H9 (cell line): ENCODE measurements around the gene ALOX12. TPM values are rescaled to one million over a fixed set of nuclear protein-coding genes. Genes with fewer than 3 reads are reported as not detected.

Source experiments
- DNase-seq: peaks from one replicate; pipeline ENCODE4 v3.0.0-alpha.2; 2017
- H2AFZ ChIP-seq: one replicate; pipeline ENCODE4 v1.6.1; 2013; ENCODE audit warnings: mild to moderate bottlenecking, low read length, control low read depth, moderate library complexity
- H2AK5ac ChIP-seq: 2 replicates; pipeline ENCODE4 v1.6.1; 2013; ENCODE audit warnings: low read length, control low read depth, mixed read lengths; ENCODE audit not compliant: insufficient read length
- H2BK120ac ChIP-seq: one replicate; pipeline ENCODE4 v1.6.1; 2013; ENCODE audit warnings: low read depth, mild to moderate bottlenecking, low read length, control low read depth, inconsistent platforms; ENCODE audit not compliant: poor library complexity, severe bottlenecking
- H2BK12ac ChIP-seq: 2 replicates; pipeline ENCODE4 v1.6.1; 2013; ENCODE audit warnings: low read length, control low read depth, mixed read lengths, low read depth; ENCODE audit not compliant: insufficient read length
- H2BK15ac ChIP-seq: 2 replicates; pipeline ENCODE4 v1.6.1; 2013; ENCODE audit warnings: low read depth, low read length, control low read depth
- H2BK20ac ChIP-seq: one replicate; pipeline ENCODE4 v1.6.1; 2013; ENCODE audit warnings: low read depth, mild to moderate bottlenecking, low read length, control low read depth, inconsistent platforms; ENCODE audit not compliant: poor library complexity, severe bottlenecking
- H2BK5ac ChIP-seq: 2 replicates; pipeline ENCODE4 v1.6.1; 2013; ENCODE audit warnings: low read length, control low read depth, mixed read lengths; ENCODE audit not compliant: insufficient read length
- H3K14ac ChIP-seq: 2 replicates; pipeline ENCODE4 v1.6.1; 2013; ENCODE audit warnings: low read length, control low read depth; ENCODE audit not compliant: insufficient read depth
- H3K18ac ChIP-seq: 2 replicates; pipeline ENCODE4 v1.6.1; 2013; ENCODE audit warnings: low read depth, mild to moderate bottlenecking, mixed read lengths, low read length, control low read depth; ENCODE audit not compliant: insufficient read length
- H3K23ac ChIP-seq: 2 replicates; pipeline ENCODE4 v1.6.1; 2013; ENCODE audit warnings: low read length, control low read depth, mixed read lengths, low read depth; ENCODE audit not compliant: insufficient read length
- H3K23me2 ChIP-seq: 2 replicates; pipeline ENCODE4 v1.6.1; 2013; ENCODE audit warnings: low read depth, mild to moderate bottlenecking, mixed read lengths, low read length, control low read depth; ENCODE audit not compliant: insufficient read length, poor library complexity, severe bottlenecking
- H3K27ac ChIP-seq: 2 replicates; pipeline ENCODE4 v1.5.1; 2013; ENCODE audit warnings: low read length, control low read depth, mixed read lengths, low read depth; ENCODE audit not compliant: insufficient read length
- H3K27me3 ChIP-seq: 2 replicates; pipeline ENCODE4 v1.6.1; 2013; ENCODE audit warnings: low read length, control low read depth, inconsistent platforms; ENCODE audit not compliant: insufficient read depth
- H3K4ac ChIP-seq: 2 replicates; pipeline ENCODE4 v1.6.1; 2013; ENCODE audit warnings: low read depth, mild to moderate bottlenecking, control low read depth, inconsistent platforms, low read length, moderate library complexity
- H3K4me1 ChIP-seq: 2 replicates; pipeline ENCODE4 v1.6.1; 2013; ENCODE audit warnings: low read length, control low read depth, inconsistent platforms; ENCODE audit not compliant: insufficient read depth
- H3K4me2 ChIP-seq: 2 replicates; pipeline ENCODE4 v1.6.1; 2013; ENCODE audit warnings: low read length, control low read depth, mixed read lengths; ENCODE audit not compliant: insufficient read length, insufficient read depth
- H3K56ac ChIP-seq: 2 replicates; pipeline ENCODE4 v1.6.1; 2013; ENCODE audit warnings: low read depth, mild to moderate bottlenecking, mixed read lengths, low read length, control low read depth; ENCODE audit not compliant: insufficient read length
- H3K79me1 ChIP-seq: 2 replicates; pipeline ENCODE4 v1.6.1; 2013; ENCODE audit warnings: low read depth, mild to moderate bottlenecking, moderate library complexity, low read length, control low read depth, inconsistent platforms; ENCODE audit not compliant: insufficient read depth, poor library complexity, severe bottlenecking
- H3K79me2 ChIP-seq: 2 replicates; pipeline ENCODE4 v1.6.1; 2013; ENCODE audit warnings: low read length, control low read depth, inconsistent platforms; ENCODE audit not compliant: insufficient read depth
- H3K9ac ChIP-seq: 2 replicates; pipeline ENCODE4 v1.6.1; 2013; ENCODE audit warnings: low read length, control low read depth, mixed read lengths; ENCODE audit not compliant: insufficient read length; ENCODE audit errors: extremely low read depth
- H3K9me3 ChIP-seq: one replicate; pipeline ENCODE4 v1.6.1; 2013; ENCODE audit warnings: low read depth, low read length, inconsistent platforms; ENCODE audit not compliant: control insufficient read depth
- H3T11ph ChIP-seq: one replicate; pipeline ENCODE4 v1.6.1; 2013; ENCODE audit warnings: mild to moderate bottlenecking, low read length, control low read depth, inconsistent platforms
- H4K20me1 ChIP-seq: one replicate; pipeline ENCODE4 v1.6.1; 2013; ENCODE audit not compliant: control insufficient read depth, insufficient read length, insufficient read depth
- H4K5ac ChIP-seq: 2 replicates; pipeline ENCODE4 v1.6.1; 2013; ENCODE audit warnings: low read depth, mild to moderate bottlenecking, mixed read lengths, low read length, control low read depth; ENCODE audit not compliant: insufficient read length
- H4K8ac ChIP-seq: replicated peaks from 2 replicates; pipeline ENCODE4 v1.6.1; 2013; ENCODE audit warnings: low read length, control low read depth, mixed read lengths, low read depth; ENCODE audit not compliant: insufficient read length
- H4K91ac ChIP-seq: 2 replicates; pipeline ENCODE4 v1.6.1; 2013; ENCODE audit warnings: low read depth, mild to moderate bottlenecking, moderate library complexity, mixed read lengths, low read length, control low read depth; ENCODE audit not compliant: insufficient read length
- H3K27ac Mint-ChIP-seq, 3 experiments: 2 replicates in 2 of 3; 3 replicates in 1 of 3; pipeline ENCODE4 v1.8.0; 2020 to 2021; ENCODE audit warnings: mixed read lengths in 3 of 3, mild to moderate bottlenecking in 1 of 3, moderate library complexity in 1 of 3
- H3K27me3 Mint-ChIP-seq: 2 replicates; pipeline ENCODE4 v1.8.0; 2021; ENCODE audit warnings: low read depth, mild to moderate bottlenecking, moderate library complexity, mixed read lengths
- H3K36me3 Mint-ChIP-seq, 3 experiments: 2 replicates in 2 of 3; 3 replicates in 1 of 3; pipeline ENCODE4 v1.8.0; 2020 to 2021; ENCODE audit warnings: low read depth in 3 of 3, mixed read lengths in 3 of 3; ENCODE audit not compliant: insufficient read depth in 1 of 3
- H3K4me1 Mint-ChIP-seq, 2 experiments: 2 replicates each; pipeline ENCODE4 v1.8.0; 2020; ENCODE audit warnings: mixed read lengths in 2 of 2
- H3K4me3 Mint-ChIP-seq, 2 experiments: 2 replicates in 1 of 2; 3 replicates in 1 of 2; pipeline ENCODE4 v1.8.0; 2020 to 2021; ENCODE audit warnings: mild to moderate bottlenecking in 2 of 2, mixed read lengths in 2 of 2, moderate library complexity in 1 of 2
- H3K9me3 Mint-ChIP-seq, 2 experiments: 2 replicates in 1 of 2; 3 replicates in 1 of 2; pipeline ENCODE4 v1.8.0; 2020; ENCODE audit warnings: mild to moderate bottlenecking in 2 of 2, mixed read lengths in 2 of 2, moderate library complexity in 1 of 2
- WGBS: extraction: QIAGEN DNeasy Blood & Tissue Kit; methylation state at CpG from one replicate; pipeline ENCODE4 v1.1.7; 2013; ENCODE audit warnings: missing lambda C conversion rate, low lambda C conversion rate, mixed read lengths; ENCODE audit not compliant: insufficient read length; ENCODE audit errors: extremely low coverage; 5-methylcytosine and 5-hydroxymethylcytosine counted together
- total RNA-seq: library from RNA; stranded (reverse); gene quantifications from 2 replicates; pipeline ENCODE4 v1.2.1, GENCODE V29; 2021
- TF ChIP-seq, protein P1 (sequence below): fragments of 200-600 bp; sonication (generic); conservative IDR thresholded peaks from 3 replicates; pipeline ENCODE4 v1.8.0; 2021; ENCODE audit warnings: antibody characterized with exemption, mild to moderate bottlenecking

Gene ALOX12
- total RNA-seq, 1 experiment from 2014 or later = 0.81 TPM

DNA sequence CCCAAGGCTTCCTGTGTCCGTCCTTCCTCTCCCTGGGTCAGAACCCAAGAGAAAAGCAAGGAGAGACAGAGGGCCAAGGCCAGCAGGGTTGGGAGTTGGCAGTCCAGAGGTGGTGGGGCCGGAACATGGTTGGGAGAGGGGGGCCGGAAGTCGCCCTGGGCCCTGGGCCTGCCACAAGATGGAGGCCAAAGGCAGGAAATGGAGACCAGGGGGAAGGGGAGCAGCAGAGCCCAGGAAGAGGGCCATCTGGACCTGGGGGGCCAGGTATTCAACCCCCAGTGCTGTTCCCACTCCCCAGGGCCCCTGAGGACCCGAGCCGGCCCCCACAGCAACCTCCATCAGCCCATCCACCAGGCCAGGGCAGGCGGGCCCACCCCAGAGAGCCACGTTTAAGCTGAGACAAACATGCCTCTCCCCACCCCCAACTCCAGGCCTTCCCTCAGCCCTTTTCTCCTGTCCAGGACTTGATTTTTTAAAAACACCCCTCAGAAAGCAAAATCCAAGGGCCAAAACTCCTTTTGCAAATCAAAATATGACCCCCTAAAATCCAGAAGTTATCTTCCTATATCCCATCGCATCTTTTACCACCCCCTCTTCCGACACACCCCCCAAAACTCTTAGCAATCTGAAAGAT lies 22.6 kb downstream of the ALOX12 start:
- Histone ChIP-seq H3K27me3 (peaks cover 6% of the 10 kb centered on the region; the same call in 1 of the 2 replicates), H3K56ac (no peak overlapping the region), H3K23me2 (peaks cover 25% of the 10 kb centered on the region), H4K20me1 (no peaks in the 10 kb centered on the region), H3K79me2 (no peaks in the 10 kb centered on the region), H3T11ph (no peak overlapping the region), H4K5ac (no peak overlapping the region), H3K27ac (no peak overlapping the region), H2BK120ac (no peak overlapping the region), H2AFZ (no peak overlapping the region), H4K8ac (no peak overlapping the region), H2BK5ac (no peak overlapping the region), H3K23ac (no peak overlapping the region), H2AK5ac (no peak overlapping the region), H3K4me1 (0 out of 2 replicates have a peak, but pooled peaks cover 3% of the 10 kb centered on the region), H3K14ac (no peak overlapping the region), H3K9ac (no peak overlapping the region), H3K4ac (no peak overlapping the region), H3K79me1 (no peaks in the 10 kb centered on the region), H3K9me3 (no peaks in the 10 kb centered on the region), H2BK12ac (no peak overlapping the region), H2BK20ac (no peak overlapping the region), H2BK15ac (no peak overlapping the region), H3K4me2 (no peak overlapping the region), H3K18ac (no peak overlapping the region), H4K91ac (no peak overlapping the region)
- H3K36me3 Mint-ChIP-seq = peaks cover 2 to 22% (median 3%) of the 10 kb centered on the region in 3 experiments; a peak in 4 of 7 replicates
- peaks cover 38 to 62% of the 10 kb centered on the region in 2 experiments for H3K4me1 Mint-ChIP-seq
- WGBS = 100% methylated on average over 2 of the region's 10 CpGs
- peaks cover 0 to 2% of the 10 kb centered on the region in 2 experiments; a peak in 1 of 5 replicates for H3K9me3 Mint-ChIP-seq
- no peak for DNase-seq
- TF ChIP-seq, protein P1, sequence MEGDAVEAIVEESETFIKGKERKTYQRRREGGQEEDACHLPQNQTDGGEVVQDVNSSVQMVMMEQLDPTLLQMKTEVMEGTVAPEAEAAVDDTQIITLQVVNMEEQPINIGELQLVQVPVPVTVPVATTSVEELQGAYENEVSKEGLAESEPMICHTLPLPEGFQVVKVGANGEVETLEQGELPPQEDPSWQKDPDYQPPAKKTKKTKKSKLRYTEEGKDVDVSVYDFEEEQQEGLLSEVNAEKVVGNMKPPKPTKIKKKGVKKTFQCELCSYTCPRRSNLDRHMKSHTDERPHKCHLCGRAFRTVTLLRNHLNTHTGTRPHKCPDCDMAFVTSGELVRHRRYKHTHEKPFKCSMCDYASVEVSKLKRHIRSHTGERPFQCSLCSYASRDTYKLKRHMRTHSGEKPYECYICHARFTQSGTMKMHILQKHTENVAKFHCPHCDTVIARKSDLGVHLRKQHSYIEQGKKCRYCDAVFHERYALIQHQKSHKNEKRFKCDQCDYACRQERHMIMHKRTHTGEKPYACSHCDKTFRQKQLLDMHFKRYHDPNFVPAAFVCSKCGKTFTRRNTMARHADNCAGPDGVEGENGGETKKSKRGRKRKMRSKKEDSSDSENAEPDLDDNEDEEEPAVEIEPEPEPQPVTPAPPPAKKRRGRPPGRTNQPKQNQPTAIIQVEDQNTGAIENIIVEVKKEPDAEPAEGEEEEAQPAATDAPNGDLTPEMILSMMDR = no peak
- peaks cover 32% of the 10 kb centered on the region for H3K27me3 Mint-ChIP-seq
- H3K27ac Mint-ChIP-seq = peak overlapping the region in 1 of 3 experiments; percentile 15; a peak in 1 of 7 replicates
- peak overlapping the region in 1 of 2 experiments; percentile 6; a peak in 2 of 5 replicates for H3K4me3 Mint-ChIP-seq
